Tibial nerve (tissue), 3 donors: ENCODE results near the gene DDX18.

Experiments
- POLR2A ChIP-seq, 2 donors: fragments of 450-650 bp; IDR thresholded peaks; one replicate each; pipeline ENCODE4 v1.6.1; 2017; ENCODE audit warnings: antibody characterized with exemption in 2 of 2, mild to moderate bottlenecking in 2 of 2, moderate library complexity in 2 of 2
- TF ChIP-seq, protein P1 (sequence below), 5 experiments: fragments of 200-600 bp in 3 of 5; fragments of 450-650 bp in 2 of 5; sonication (generic) in 3 of 5; IDR thresholded peaks; one replicate each; pipeline ENCODE4 v1.5.1; 2016 to 2019; ENCODE audit warnings: antibody characterized with exemption in 5 of 5, mild to moderate bottlenecking in 3 of 5, moderate library complexity in 2 of 5

DNA sequence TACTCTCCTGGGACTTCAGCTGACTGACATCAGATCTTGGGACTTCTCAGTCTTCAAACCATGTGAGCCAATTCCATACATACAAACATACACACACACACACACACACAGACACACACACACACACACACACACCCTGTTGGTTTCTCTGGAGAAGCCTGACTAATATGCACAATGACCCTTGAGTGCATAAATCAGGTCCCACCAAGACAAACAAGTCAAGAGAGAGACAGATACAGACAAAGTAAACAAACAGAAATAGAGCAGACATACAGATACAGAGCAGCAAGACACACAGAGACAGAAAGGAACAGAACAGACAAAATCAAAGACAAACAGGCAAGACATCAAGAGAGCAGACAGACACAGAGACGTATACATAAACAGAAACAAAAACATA, 43.8 kb upstream of the DDX18 start:
- TF ChIP-seq, protein P1, sequence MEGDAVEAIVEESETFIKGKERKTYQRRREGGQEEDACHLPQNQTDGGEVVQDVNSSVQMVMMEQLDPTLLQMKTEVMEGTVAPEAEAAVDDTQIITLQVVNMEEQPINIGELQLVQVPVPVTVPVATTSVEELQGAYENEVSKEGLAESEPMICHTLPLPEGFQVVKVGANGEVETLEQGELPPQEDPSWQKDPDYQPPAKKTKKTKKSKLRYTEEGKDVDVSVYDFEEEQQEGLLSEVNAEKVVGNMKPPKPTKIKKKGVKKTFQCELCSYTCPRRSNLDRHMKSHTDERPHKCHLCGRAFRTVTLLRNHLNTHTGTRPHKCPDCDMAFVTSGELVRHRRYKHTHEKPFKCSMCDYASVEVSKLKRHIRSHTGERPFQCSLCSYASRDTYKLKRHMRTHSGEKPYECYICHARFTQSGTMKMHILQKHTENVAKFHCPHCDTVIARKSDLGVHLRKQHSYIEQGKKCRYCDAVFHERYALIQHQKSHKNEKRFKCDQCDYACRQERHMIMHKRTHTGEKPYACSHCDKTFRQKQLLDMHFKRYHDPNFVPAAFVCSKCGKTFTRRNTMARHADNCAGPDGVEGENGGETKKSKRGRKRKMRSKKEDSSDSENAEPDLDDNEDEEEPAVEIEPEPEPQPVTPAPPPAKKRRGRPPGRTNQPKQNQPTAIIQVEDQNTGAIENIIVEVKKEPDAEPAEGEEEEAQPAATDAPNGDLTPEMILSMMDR (IDR thresholded peaks at IDR 0.05): no peak
- TF ChIP-seq POLR2A (IDR thresholded peaks at IDR 0.05): no peak
